Upper lobe of left lung (tissue), 4 donors: ENCODE data around the gene PBRM1.

Experiments
- POLR2A ChIP-seq, 4 donors: fragments of 450-650 bp; IDR thresholded peaks; one replicate each; pipeline ENCODE4 v1.5.1; 2016 to 2017; ENCODE audit warnings: antibody characterized with exemption in 4 of 4, mild to moderate bottlenecking in 2 of 4
- POLR2AphosphoS5 ChIP-seq, 2 donors: sonication (generic); formaldehyde crosslinking; IDR thresholded peaks; one replicate each; pipeline ENCODE4 v1.5.1; 2017; ENCODE audit warnings: antibody characterized with exemption in 2 of 2
- TF ChIP-seq, protein P1 (sequence below), 6 experiments: fragments of 450-650 bp in 4 of 6; fragments of 200-600 bp in 2 of 6; sonication (generic) in 2 of 6; IDR thresholded peaks; one replicate each; pipeline ENCODE4 v1.5.1; 2016 to 2019; ENCODE audit warnings: antibody characterized with exemption in 6 of 6

DNA sequence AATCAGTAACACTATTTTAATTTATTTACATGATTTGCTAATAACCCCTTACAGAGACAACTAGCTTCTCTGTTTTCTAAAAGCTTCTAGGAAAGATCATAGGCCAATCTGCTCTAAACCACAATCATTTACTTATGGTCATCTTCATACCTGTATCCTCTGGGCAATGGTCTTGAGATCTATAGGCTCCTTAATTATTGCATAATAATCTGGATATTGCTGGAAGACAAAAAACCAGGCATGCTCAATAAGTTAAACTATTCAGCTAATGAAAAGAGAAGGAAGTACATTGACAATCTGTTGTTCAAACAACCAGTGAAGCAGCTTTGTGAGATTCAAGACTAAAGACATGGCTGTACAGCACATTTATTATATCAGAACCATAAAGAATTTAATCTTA lies 34.1 kb downstream of the PBRM1 start:
- TF ChIP-seq POLR2A (IDR thresholded peaks at IDR 0.05): no peak
- no peak for TF ChIP-seq POLR2AphosphoS5 (IDR thresholded peaks at IDR 0.05)
- TF ChIP-seq, protein P1, sequence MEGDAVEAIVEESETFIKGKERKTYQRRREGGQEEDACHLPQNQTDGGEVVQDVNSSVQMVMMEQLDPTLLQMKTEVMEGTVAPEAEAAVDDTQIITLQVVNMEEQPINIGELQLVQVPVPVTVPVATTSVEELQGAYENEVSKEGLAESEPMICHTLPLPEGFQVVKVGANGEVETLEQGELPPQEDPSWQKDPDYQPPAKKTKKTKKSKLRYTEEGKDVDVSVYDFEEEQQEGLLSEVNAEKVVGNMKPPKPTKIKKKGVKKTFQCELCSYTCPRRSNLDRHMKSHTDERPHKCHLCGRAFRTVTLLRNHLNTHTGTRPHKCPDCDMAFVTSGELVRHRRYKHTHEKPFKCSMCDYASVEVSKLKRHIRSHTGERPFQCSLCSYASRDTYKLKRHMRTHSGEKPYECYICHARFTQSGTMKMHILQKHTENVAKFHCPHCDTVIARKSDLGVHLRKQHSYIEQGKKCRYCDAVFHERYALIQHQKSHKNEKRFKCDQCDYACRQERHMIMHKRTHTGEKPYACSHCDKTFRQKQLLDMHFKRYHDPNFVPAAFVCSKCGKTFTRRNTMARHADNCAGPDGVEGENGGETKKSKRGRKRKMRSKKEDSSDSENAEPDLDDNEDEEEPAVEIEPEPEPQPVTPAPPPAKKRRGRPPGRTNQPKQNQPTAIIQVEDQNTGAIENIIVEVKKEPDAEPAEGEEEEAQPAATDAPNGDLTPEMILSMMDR (IDR thresholded peaks at IDR 0.05): no peak
